ENCODE results near the gene SERINC2. TPM values are rescaled to one million over a fixed set of nuclear protein-coding genes. Genes with fewer than 3 reads are reported as not detected.

SERINC2 gene
- total and polyA plus RNA-seq, 7 experiments from 2014 or later: 0.22 to 2.7 (median 0.34) TPM; not detected in 4

- no peaks in the 10 kb centered on the region for H3K36me3 ChIP-seq (ENCODE audit: control insufficient read depth in 2 of 3, insufficient read depth in 3 of 3, low read length in 3 of 3)
- H3K9me3 Mint-ChIP-seq: peaks cover 0 to 2% (median 0%) of the 10 kb centered on the region in 11 donors
- POLR2A ChIA-PET: no interaction called here
- no peaks in the 10 kb centered on the region for H3K9me3 ChIP-seq (ENCODE audit: control insufficient read depth in 2 of 3, low read length in 3 of 3)
- no peak overlapping the region for H3K4me3 ChIP-seq (ENCODE audit: low read length)
- no peaks in the 10 kb centered on the region for H3K36me3 Mint-ChIP-seq
- peaks cover 0 to 4% (median 0%) of the 10 kb centered on the region in 5 donors for H3K27me3 Mint-ChIP-seq
- DNase-seq (no peak), ATAC-seq (no peak)
- H3K27ac Mint-ChIP-seq: peak overlapping the region in 1 of 9 donors; percentile 39
- H3K27ac ChIP-seq (ENCODE audit: low read depth, low read length): no peak overlapping the region
- CTCF ChIA-PET: no interaction called here
- no peak overlapping the region for H3K4me3 Mint-ChIP-seq
- H3K27me3 ChIP-seq (ENCODE audit: control insufficient read depth in 2 of 2, insufficient read depth in 2 of 2, low read length in 2 of 2): no peaks in the 10 kb centered on the region
- no peaks in the 10 kb centered on the region for H3K4me1 Mint-ChIP-seq
- intact Hi-C loops (cut with micrococcal nuclease): no loop called here
- no peaks in the 10 kb centered on the region for H3K4me1 ChIP-seq (ENCODE audit: control insufficient read depth in 2 of 2, insufficient read depth in 2 of 2, low read length in 2 of 2)
These were observed 22.7 kb downstream of the SERINC2 start for GRCh38 chr1:31435471-31436409.

- no peaks in the 10 kb centered on the region for H3K36me3 Mint-ChIP-seq
- intact Hi-C loops (cut with micrococcal nuclease): no loop called here
- H3K27ac Mint-ChIP-seq: no peak overlapping the region
- H3K4me3 Mint-ChIP-seq: no peak overlapping the region
- ChIA-PET POLR2A (no interaction called here), CTCF (no interaction called here)
- ATAC-seq: no peak
- Histone ChIP-seq H3K4me1 (ENCODE audit: control insufficient read depth in 2 of 2, insufficient read depth in 2 of 2, low read length in 2 of 2) (no peaks in the 10 kb centered on the region), H3K9me3 (ENCODE audit: control insufficient read depth in 2 of 3, low read length in 3 of 3) (no peaks in the 10 kb centered on the region), H3K27me3 (ENCODE audit: control insufficient read depth in 2 of 2, insufficient read depth in 2 of 2, low read length in 2 of 2) (no peaks in the 10 kb centered on the region), H3K36me3 (ENCODE audit: control insufficient read depth in 2 of 3, insufficient read depth in 3 of 3, low read length in 3 of 3) (no peaks in the 10 kb centered on the region), H3K27ac (ENCODE audit: low read depth, low read length) (no peak overlapping the region), H3K4me3 (ENCODE audit: low read length) (no peak overlapping the region)
- no peak for DNase-seq
- H3K27me3 Mint-ChIP-seq: peaks cover 0 to 4% (median 0%) of the 10 kb centered on the region in 5 donors
- no peaks in the 10 kb centered on the region for H3K4me1 Mint-ChIP-seq
- peaks cover 0 to 2% (median 0%) of the 10 kb centered on the region in 11 donors for H3K9me3 Mint-ChIP-seq
These were observed 23.8 kb downstream of the SERINC2 start for GRCh38 chr1:31436596-31437432.

GRCh38 chr1:31437433-31438037, 24.5 kb downstream of the SERINC2 start:
- Histone ChIP-seq H3K27ac (ENCODE audit: low read depth, low read length) (no peak overlapping the region), H3K4me1 (ENCODE audit: control insufficient read depth in 2 of 2, insufficient read depth in 2 of 2, low read length in 2 of 2) (no peaks in the 10 kb centered on the region), H3K27me3 (ENCODE audit: control insufficient read depth in 2 of 2, insufficient read depth in 2 of 2, low read length in 2 of 2) (no peaks in the 10 kb centered on the region), H3K36me3 (ENCODE audit: control insufficient read depth in 2 of 3, insufficient read depth in 3 of 3, low read length in 3 of 3) (no peaks in the 10 kb centered on the region), H3K9me3 (ENCODE audit: control insufficient read depth in 2 of 3, low read length in 3 of 3) (no peaks in the 10 kb centered on the region), H3K4me3 (ENCODE audit: low read length) (no peak overlapping the region)
- no peaks in the 10 kb centered on the region for H3K36me3 Mint-ChIP-seq
- peaks cover 0 to 2% (median 0%) of the 10 kb centered on the region in 11 donors for H3K9me3 Mint-ChIP-seq
- H3K4me1 Mint-ChIP-seq: no peaks in the 10 kb centered on the region
- POLR2A ChIA-PET: no interaction called here
- intact Hi-C loops (cut with micrococcal nuclease): no loop called here
- peaks cover 0 to 4% (median 0%) of the 10 kb centered on the region in 5 donors for H3K27me3 Mint-ChIP-seq
- H3K4me3 Mint-ChIP-seq: no peak overlapping the region
- DNase-seq (no peak), ATAC-seq (no peak)
- H3K27ac Mint-ChIP-seq: no peak overlapping the region
- CTCF ChIA-PET: no interaction called here

GRCh38 chr1:31439276-31439675, 26.3 kb downstream of the SERINC2 start:
- H3K4me1 Mint-ChIP-seq: no peaks in the 10 kb centered on the region
- no peak overlapping the region for H3K27ac Mint-ChIP-seq
- Histone ChIP-seq H3K27me3 (ENCODE audit: control insufficient read depth in 2 of 2, insufficient read depth in 2 of 2, low read length in 2 of 2) (no peaks in the 10 kb centered on the region), H3K36me3 (ENCODE audit: control insufficient read depth in 2 of 3, insufficient read depth in 3 of 3, low read length in 3 of 3) (no peaks in the 10 kb centered on the region), H3K9me3 (ENCODE audit: control insufficient read depth in 2 of 3, low read length in 3 of 3) (peaks cover 0 to 4% (median 0%) of the 10 kb centered on the region in 3 experiments), H3K4me1 (ENCODE audit: control insufficient read depth in 2 of 2, insufficient read depth in 2 of 2, low read length in 2 of 2) (no peaks in the 10 kb centered on the region), H3K27ac (ENCODE audit: low read depth, low read length) (no peak overlapping the region), H3K4me3 (ENCODE audit: low read length) (no peak overlapping the region)
- DNase-seq (no peak), ATAC-seq (no peak)
- intact Hi-C loops (cut with micrococcal nuclease): no loop called here
- H3K27me3 Mint-ChIP-seq: peaks cover 0 to 4% (median 0%) of the 10 kb centered on the region in 5 donors
- peaks cover 0 to 10% (median 0%) of the 10 kb centered on the region in 11 donors for H3K9me3 Mint-ChIP-seq
- POLR2A ChIA-PET: no interaction called here
- H3K4me3 Mint-ChIP-seq: no peak overlapping the region
- no peaks in the 10 kb centered on the region for H3K36me3 Mint-ChIP-seq
- CTCF ChIA-PET: no interaction called here

DNA sequence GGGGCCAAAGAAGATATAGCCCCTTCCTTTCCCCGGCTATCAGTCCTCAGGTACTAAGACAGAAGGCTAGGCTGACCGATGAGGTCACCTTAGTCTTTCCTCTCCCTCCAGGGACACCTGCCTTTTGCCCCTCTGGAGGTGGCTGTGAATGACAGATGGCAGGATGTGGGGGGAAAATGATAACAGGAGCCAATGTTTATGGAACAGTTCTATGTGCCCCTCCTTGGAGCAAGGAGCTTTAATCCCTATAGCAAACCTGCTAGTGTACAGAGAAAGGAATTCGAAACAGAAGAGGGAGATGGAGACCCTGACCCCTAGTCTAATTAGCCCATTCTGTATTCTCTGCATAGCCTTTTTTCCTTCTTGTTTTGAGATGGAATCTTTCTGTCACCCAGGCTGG, 28.1 kb downstream of the SERINC2 start:
- H3K27ac ChIP-seq (ENCODE audit: low read depth, low read length): no peak overlapping the region
- Mint-ChIP-seq H3K9me3 (peaks cover 0 to 16% (median 0%) of the 10 kb centered on the region in 11 donors), H3K36me3 (no peaks in the 10 kb centered on the region), H3K27me3 (peaks cover 0 to 4% (median 0%) of the 10 kb centered on the region in 5 donors), H3K27ac (no peak overlapping the region), H3K4me1 (no peaks in the 10 kb centered on the region), H3K4me3 (no peak overlapping the region)
- CTCF ChIA-PET: no interaction called here
- H3K27me3 ChIP-seq (ENCODE audit: control insufficient read depth in 2 of 2, insufficient read depth in 2 of 2, low read length in 2 of 2): no peaks in the 10 kb centered on the region
- DNase-seq: no peak
- no peaks in the 10 kb centered on the region for H3K36me3 ChIP-seq (ENCODE audit: control insufficient read depth in 2 of 3, insufficient read depth in 3 of 3, low read length in 3 of 3)
- intact Hi-C loops (cut with micrococcal nuclease): no loop called here
- no peak for ATAC-seq
- H3K4me3 ChIP-seq (ENCODE audit: low read length): no peak overlapping the region
- no peaks in the 10 kb centered on the region for H3K4me1 ChIP-seq (ENCODE audit: control insufficient read depth in 2 of 2, insufficient read depth in 2 of 2, low read length in 2 of 2)
- POLR2A ChIA-PET: no interaction called here
- H3K9me3 ChIP-seq (ENCODE audit: control insufficient read depth in 2 of 3, low read length in 3 of 3): peaks cover 0 to 4% (median 0%) of the 10 kb centered on the region in 3 experiments

- H3K27me3 Mint-ChIP-seq: peaks cover 0 to 4% (median 0%) of the 10 kb centered on the region in 5 donors
- H3K9me3 ChIP-seq (ENCODE audit: control insufficient read depth in 2 of 3, low read length in 3 of 3): peaks cover 0 to 4% (median 0%) of the 10 kb centered on the region in 3 experiments
- H3K4me3 Mint-ChIP-seq: no peak overlapping the region
- H3K27ac ChIP-seq (ENCODE audit: low read depth, low read length): no peak overlapping the region
- H3K27ac Mint-ChIP-seq: no peak overlapping the region
- ChIA-PET POLR2A (no interaction called here), CTCF (no interaction called here)
- ATAC-seq (no peak), DNase-seq (no peak)
- no peaks in the 10 kb centered on the region for H3K4me1 ChIP-seq (ENCODE audit: control insufficient read depth in 2 of 2, insufficient read depth in 2 of 2, low read length in 2 of 2)
- peaks cover 0 to 16% (median 0%) of the 10 kb centered on the region in 11 donors for H3K9me3 Mint-ChIP-seq
- intact Hi-C loops (cut with micrococcal nuclease): no loop called here
- no peaks in the 10 kb centered on the region for H3K36me3 Mint-ChIP-seq
- no peaks in the 10 kb centered on the region for H3K4me1 Mint-ChIP-seq
- no peak overlapping the region for H3K4me3 ChIP-seq (ENCODE audit: low read length)
- H3K36me3 ChIP-seq (ENCODE audit: control insufficient read depth in 2 of 3, insufficient read depth in 3 of 3, low read length in 3 of 3): no peaks in the 10 kb centered on the region
- H3K27me3 ChIP-seq (ENCODE audit: control insufficient read depth in 2 of 2, insufficient read depth in 2 of 2, low read length in 2 of 2): no peaks in the 10 kb centered on the region
These were observed 28.5 kb downstream of the SERINC2 start for GRCh38 chr1:31441558-31441957.

Measured in naive thymus-derived CD4-positive, alpha-beta T cell (primary cell).